OCI-LY3 (cell line): Measurements from ENCODE around the gene RND1.

Experiments
- H2AFZ ChIP-seq: fragments of 200-600, 300-600 bp; shearing (Covaris generic); 2 replicates; pipeline ENCODE4 v1.6.0; 2014; ENCODE audit warnings: antibody characterized with exemption, low read depth, low read length
- H3K27ac ChIP-seq: fragments of 200-600, 300-600 bp; sonication (generic); 2 replicates; pipeline ENCODE4 v1.5.1; 2014; ENCODE audit warnings: mild to moderate bottlenecking, low read length, moderate library complexity, mixed read lengths
- H3K27me3 ChIP-seq: fragments of 200-600, 300-600 bp; sonication (generic); 2 replicates; pipeline ENCODE4 v1.6.1; 2014; ENCODE audit warnings: low read depth, low read length, mixed read lengths
- H3K36me3 ChIP-seq: fragments of 200-600, 300-600 bp; sonication (generic); replicated peaks from 2 replicates; pipeline ENCODE3; 2014; ENCODE audit warnings: low read depth, low read length, mixed read lengths
- H3K4me1 ChIP-seq: fragments of 300-600, 200-600 bp; sonication (generic); 2 replicates; pipeline ENCODE4 v1.6.1; 2014; ENCODE audit warnings: low read length, mixed read lengths
- H3K4me2 ChIP-seq: fragments of 200-600, 300-600 bp; sonication (generic); 2 replicates; pipeline ENCODE4 v1.6.1; 2014; ENCODE audit warnings: low read length, mixed read lengths
- H3K4me3 ChIP-seq: fragments of 300-600, 200-600 bp; sonication (generic); 2 replicates; pipeline ENCODE4 v1.5.1; 2014; ENCODE audit warnings: antibody characterized with exemption, mild to moderate bottlenecking, low read length, moderate library complexity
- H3K79me2 ChIP-seq: fragments of 300-600, 200-600 bp; shearing (Covaris generic); 2 replicates; pipeline ENCODE4 v1.6.1; 2014; ENCODE audit warnings: mild to moderate bottlenecking, low read length, mixed read lengths
- H3K9ac ChIP-seq: fragments of 300-600, 200-600 bp; shearing (Covaris generic); 2 replicates; pipeline ENCODE4 v1.6.0; 2014; ENCODE audit warnings: mild to moderate bottlenecking, low read length, moderate library complexity
- H3K9me3 ChIP-seq: fragments of 200-600, 300-600 bp; shearing (Covaris generic); 2 replicates; pipeline ENCODE4 v1.6.1; 2014; ENCODE audit warnings: low read length, mixed read lengths; ENCODE audit not compliant: insufficient read depth
- H4K20me1 ChIP-seq: fragments of 200-600, 300-600 bp; sonication (generic); 2 replicates; pipeline ENCODE4 v1.6.1; 2016; ENCODE audit warnings: low read length, mixed read lengths; ENCODE audit not compliant: insufficient read depth
- EZH2phosphoT487 ChIP-seq: fragments of 200-600 bp; shearing (Covaris generic); IDR thresholded peaks from 2 replicates; pipeline ENCODE4 v1.6.1; 2018; ENCODE audit warnings: antibody characterized with exemption, mixed run types, low read depth
- TF ChIP-seq, protein P1 (sequence below): fragments of 200-600, 300-600 bp; sonication (generic); IDR thresholded peaks from 2 replicates; pipeline ENCODE4 v1.5.1; 2014; ENCODE audit warnings: antibody characterized with exemption, low read length, low read depth

The RND1 gene

GRCh38 chr12:48894271-48894670, 28.6 kb upstream of the RND1 start:
- peaks cover 8% of the 10 kb centered on the region for H3K27me3 ChIP-seq
- no peak for TF ChIP-seq EZH2phosphoT487
- TF ChIP-seq, protein P1, sequence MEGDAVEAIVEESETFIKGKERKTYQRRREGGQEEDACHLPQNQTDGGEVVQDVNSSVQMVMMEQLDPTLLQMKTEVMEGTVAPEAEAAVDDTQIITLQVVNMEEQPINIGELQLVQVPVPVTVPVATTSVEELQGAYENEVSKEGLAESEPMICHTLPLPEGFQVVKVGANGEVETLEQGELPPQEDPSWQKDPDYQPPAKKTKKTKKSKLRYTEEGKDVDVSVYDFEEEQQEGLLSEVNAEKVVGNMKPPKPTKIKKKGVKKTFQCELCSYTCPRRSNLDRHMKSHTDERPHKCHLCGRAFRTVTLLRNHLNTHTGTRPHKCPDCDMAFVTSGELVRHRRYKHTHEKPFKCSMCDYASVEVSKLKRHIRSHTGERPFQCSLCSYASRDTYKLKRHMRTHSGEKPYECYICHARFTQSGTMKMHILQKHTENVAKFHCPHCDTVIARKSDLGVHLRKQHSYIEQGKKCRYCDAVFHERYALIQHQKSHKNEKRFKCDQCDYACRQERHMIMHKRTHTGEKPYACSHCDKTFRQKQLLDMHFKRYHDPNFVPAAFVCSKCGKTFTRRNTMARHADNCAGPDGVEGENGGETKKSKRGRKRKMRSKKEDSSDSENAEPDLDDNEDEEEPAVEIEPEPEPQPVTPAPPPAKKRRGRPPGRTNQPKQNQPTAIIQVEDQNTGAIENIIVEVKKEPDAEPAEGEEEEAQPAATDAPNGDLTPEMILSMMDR: no peak

GRCh38 chr12:48890657-48891418, 25.2 kb upstream of the RND1 start:
- peak overlapping the region; percentile 74 for H3K4me2 ChIP-seq
- TF ChIP-seq EZH2phosphoT487: no peak
- TF ChIP-seq, protein P1: peak; percentile 92
- no peaks in the 10 kb centered on the region for H3K36me3 ChIP-seq
- H3K9me3 ChIP-seq: no peaks in the 10 kb centered on the region
- H2AFZ ChIP-seq: peak overlapping the region; percentile 94
- no peak overlapping the region for H3K27ac ChIP-seq
- H3K9ac ChIP-seq: no peak overlapping the region; the same call in 1 of the 2 replicates
- peaks cover 8% of the 10 kb centered on the region for H3K27me3 ChIP-seq
- H3K79me2 ChIP-seq: no peaks in the 10 kb centered on the region
- 0 out of 2 replicates have a peak, but pooled peaks cover 2% of the 10 kb centered on the region for H3K4me1 ChIP-seq
- H4K20me1 ChIP-seq: no peaks in the 10 kb centered on the region
- H3K4me3 ChIP-seq: peak overlapping the region; percentile 67

More at GRCh38 chr12:48894271-48894670, 28.6 kb upstream of the RND1 start:
- no peak overlapping the region for H2AFZ ChIP-seq
- H3K79me2 ChIP-seq: no peaks in the 10 kb centered on the region
- H3K9ac ChIP-seq: no peak overlapping the region
- H3K4me1 ChIP-seq: 0 out of 2 replicates have a peak, but pooled peaks cover 2% of the 10 kb centered on the region
- H3K9me3 ChIP-seq: no peaks in the 10 kb centered on the region
- H4K20me1 ChIP-seq: no peaks in the 10 kb centered on the region
- H3K4me3 ChIP-seq: no peak overlapping the region
- H3K36me3 ChIP-seq: no peaks in the 10 kb centered on the region
- no peak overlapping the region for H3K27ac ChIP-seq
- no peak overlapping the region for H3K4me2 ChIP-seq

DNA sequence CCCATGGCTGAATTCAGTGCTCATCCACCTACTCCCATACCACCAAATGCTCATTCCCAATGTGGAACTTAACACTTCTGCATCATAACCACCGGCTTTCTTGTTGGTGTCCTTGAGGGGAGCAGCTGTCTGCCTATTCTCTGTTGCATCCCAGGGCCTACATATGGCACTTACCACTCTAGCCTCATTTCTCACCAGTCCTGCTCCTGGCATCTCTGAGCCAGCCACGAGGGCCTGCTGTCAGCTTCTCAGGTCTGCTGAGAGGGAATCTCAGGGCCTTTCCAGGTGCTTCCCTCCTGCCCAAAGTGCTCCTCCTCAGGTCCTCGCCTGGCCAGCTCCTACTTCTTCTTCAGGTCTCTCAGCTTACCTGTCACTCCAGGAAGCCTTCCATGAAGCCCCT, 24.0 kb upstream of the RND1 start:
- Histone ChIP-seq H3K4me3 (no peak overlapping the region), H3K9me3 (no peaks in the 10 kb centered on the region), H3K9ac (no peak overlapping the region), H3K36me3 (no peaks in the 10 kb centered on the region), H2AFZ (no peak overlapping the region), H3K27me3 (peaks cover 8% of the 10 kb centered on the region), H3K4me1 (0 out of 2 replicates have a peak, but pooled peaks cover 2% of the 10 kb centered on the region), H3K27ac (no peak overlapping the region), H3K79me2 (no peaks in the 10 kb centered on the region), H4K20me1 (no peaks in the 10 kb centered on the region), H3K4me2 (no peak overlapping the region)
- TF ChIP-seq EZH2phosphoT487: no peak
- TF ChIP-seq, protein P1: no peak

DNA sequence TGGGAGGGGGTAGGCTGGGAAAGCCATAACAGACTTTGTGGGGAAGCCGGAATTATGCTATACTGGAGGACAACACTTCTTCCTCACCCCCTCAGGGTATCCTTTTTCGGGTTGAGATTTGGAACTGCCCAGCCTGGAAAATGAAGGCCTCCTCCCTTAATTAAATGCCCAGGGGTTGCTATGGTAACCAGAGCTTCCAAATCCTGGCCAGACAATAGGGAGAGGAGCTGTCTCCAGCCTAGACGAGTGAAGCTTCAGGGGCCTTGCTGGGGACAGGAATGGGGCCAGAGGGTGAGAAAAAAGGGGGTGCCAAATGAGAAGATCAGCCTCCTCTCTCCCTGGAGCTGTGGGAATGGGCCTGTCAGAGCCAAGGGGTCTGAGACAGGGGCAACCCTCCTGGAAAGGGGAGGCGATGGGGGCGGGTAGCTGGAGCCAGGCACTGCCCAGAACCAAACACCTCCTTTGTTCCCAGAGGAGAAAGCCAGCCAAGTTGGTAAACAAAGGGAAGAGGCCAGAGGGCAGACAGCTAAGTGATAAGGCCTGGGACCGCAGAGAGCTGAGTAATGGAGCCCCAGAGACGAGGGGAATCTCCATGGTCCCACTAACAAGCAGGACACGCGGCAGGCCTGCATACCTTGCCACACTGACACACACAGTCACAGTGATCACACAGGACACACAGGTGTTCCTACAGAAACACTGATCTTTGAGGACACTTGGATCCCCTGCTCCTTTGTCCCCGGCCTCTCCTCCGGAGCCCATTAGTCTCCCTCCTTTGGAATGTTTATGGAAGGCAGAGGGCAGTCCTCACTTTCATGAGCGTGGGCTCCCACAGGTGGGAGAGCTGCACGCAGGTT, 17.9 kb upstream of the RND1 start:
- peaks cover 8% of the 10 kb centered on the region; the same call in 1 of the 2 replicates for H3K4me1 ChIP-seq
- H3K4me3 ChIP-seq: no peak overlapping the region
- no peak overlapping the region for H3K9ac ChIP-seq

More for the DNA sequence above, 17.9 kb upstream of the RND1 start:
- H3K27ac ChIP-seq: no peak overlapping the region
- no peaks in the 10 kb centered on the region for H3K9me3 ChIP-seq
- H3K27me3 ChIP-seq: peaks cover 17% of the 10 kb centered on the region
- H3K4me2 ChIP-seq: no peak overlapping the region
- TF ChIP-seq EZH2phosphoT487: no peak
- TF ChIP-seq, protein P1: no peak
- no peaks in the 10 kb centered on the region for H3K79me2 ChIP-seq
- H2AFZ ChIP-seq: no peak overlapping the region
- H3K36me3 ChIP-seq: no peaks in the 10 kb centered on the region
- H4K20me1 ChIP-seq: no peaks in the 10 kb centered on the region
